Measurements from ENCODE around the gene ZNF600.
A peak's percentile ranks its signal among the peaks of the same experiment; 100 is the strongest.
"Not testable (repeated sequence)": the region's sequence is repeated elsewhere in the genome, so short reads cannot be mapped to it uniquely, and the experiment has no call there.

The ZNF600 gene

DNA sequence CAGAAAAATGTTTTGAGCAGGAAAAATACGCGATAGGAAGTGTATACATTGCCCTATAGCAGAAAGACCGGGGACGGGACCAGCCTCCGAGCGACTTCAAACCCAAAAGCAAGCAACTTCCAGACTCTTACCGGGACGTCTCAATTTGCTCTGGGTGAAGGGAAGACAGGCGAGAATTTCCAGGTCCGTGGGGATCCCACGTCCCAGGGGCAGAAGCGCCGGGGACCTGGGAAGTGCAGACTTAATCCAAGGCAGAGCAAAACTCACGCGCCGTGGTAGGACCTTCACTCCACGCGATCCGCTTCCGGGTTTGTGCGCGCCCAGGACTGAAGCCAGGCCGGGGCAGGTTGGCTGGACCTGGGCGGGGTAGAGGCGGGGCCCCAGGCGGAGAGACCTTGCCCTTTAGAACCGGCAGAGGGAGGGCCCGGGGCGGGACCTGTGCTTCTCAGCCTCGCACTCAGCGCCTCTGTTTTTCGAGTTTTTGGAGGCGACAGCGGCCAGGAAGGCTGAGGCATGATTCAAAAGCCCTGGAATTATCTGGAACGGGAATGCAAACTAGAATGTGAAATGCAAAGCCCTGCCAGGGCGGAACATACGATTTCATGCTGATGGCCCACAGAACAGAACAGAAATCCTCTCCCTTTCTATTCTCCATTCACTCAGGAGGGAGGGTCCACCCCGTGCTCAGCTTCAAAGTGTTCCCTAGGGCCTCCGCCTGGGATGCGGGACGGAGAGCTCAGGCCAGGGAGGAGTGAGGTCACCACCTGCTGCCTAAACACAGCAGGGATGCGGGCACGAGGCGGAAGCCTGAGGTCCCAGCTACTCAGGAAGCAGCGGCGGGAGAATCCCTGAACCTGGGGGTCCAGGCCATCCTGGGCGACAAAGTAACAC, at the start of gene ZNF600:
Gene ZNF600, minus strand, starts transcription at position 328 of the 891 bp plus-strand sequence. CDS start 7,903 bp downstream, outside the sequence.
- peak within 1 kb of the TSS; percentile 73 for H3K4me3 ChIP-seq (ENCODE audit: low read depth, low read length)
- peak; percentile 24 for TF ChIP-seq CTCF (conservative IDR thresholded peaks at IDR 0.05; ENCODE audit: low read depth, low read length)
- peak; percentile 62 for DNase-seq (ENCODE audit: low read depth)

- not testable (repeated sequence) for H3K4me3 ChIP-seq (ENCODE audit: low read depth, low read length); DNase-seq (ENCODE audit: low read depth)
These were observed 47.7 kb upstream of the ZNF600 start for GRCh38 chr19:52834289-52834688.

DNA sequence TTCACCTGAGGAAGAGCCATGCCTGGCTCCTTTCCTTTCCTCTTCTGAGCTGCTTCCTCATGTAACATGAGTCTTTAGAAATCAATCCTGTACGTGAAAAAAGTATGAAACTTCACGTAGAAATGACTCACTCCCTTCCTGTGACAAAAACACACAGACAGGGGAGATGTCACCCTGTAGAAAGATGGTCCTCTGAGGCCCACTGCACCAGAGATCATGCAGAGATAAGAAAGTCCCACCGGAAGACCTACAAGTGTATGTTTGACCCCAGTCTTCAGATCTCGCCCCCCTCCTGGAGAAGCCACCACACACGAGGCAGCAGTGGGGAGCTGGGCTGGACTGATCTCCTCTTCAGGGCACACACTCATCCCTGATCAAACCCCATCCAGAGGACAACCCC, 47.0 kb upstream of the ZNF600 start:
- DNase-seq (ENCODE audit: low read depth): not testable (repeated sequence)

GRCh38 chr19:52829866-52830265, 43.3 kb upstream of the ZNF600 start:
- not testable (repeated sequence) for H3K4me3 ChIP-seq (ENCODE audit: low read depth, low read length); DNase-seq (ENCODE audit: low read depth)

More for the DNA sequence above, 47.0 kb upstream of the ZNF600 start:
- H3K4me3 ChIP-seq (ENCODE audit: low read depth, low read length): not testable (repeated sequence)

DNA sequence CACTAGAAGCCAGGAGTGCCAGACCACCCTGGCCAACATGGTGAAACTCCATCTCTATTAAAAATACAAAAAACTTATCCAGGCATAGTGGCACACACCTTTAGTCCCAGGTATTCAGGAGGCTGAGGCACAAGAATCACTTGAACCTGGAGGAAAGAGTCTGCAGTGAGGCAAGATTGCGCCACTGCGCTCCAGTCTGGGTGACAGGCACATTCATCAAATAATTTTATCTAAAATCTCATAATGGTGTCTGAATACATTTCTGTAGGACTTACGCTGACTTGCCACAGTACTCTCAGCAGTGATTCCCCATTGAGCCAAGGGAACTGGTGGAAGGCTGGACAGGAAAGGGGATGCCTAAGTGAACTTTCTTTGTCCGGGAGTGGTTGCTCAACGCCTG, 39.2 kb upstream of the ZNF600 start:
- no peak for DNase-seq (ENCODE audit: low read depth)
- TF ChIP-seq CTCF (conservative IDR thresholded peaks at IDR 0.05; ENCODE audit: low read depth, low read length): no peak
- H3K4me3 ChIP-seq (ENCODE audit: low read depth, low read length): no peak overlapping the region

GRCh38 chr19:52823676-52824075, 37.1 kb upstream of the ZNF600 start:
- no peak for DNase-seq (ENCODE audit: low read depth)
- no peak for TF ChIP-seq CTCF (conservative IDR thresholded peaks at IDR 0.05; ENCODE audit: low read depth, low read length)
- H3K4me3 ChIP-seq (ENCODE audit: low read depth, low read length): no peak overlapping the region

DNA sequence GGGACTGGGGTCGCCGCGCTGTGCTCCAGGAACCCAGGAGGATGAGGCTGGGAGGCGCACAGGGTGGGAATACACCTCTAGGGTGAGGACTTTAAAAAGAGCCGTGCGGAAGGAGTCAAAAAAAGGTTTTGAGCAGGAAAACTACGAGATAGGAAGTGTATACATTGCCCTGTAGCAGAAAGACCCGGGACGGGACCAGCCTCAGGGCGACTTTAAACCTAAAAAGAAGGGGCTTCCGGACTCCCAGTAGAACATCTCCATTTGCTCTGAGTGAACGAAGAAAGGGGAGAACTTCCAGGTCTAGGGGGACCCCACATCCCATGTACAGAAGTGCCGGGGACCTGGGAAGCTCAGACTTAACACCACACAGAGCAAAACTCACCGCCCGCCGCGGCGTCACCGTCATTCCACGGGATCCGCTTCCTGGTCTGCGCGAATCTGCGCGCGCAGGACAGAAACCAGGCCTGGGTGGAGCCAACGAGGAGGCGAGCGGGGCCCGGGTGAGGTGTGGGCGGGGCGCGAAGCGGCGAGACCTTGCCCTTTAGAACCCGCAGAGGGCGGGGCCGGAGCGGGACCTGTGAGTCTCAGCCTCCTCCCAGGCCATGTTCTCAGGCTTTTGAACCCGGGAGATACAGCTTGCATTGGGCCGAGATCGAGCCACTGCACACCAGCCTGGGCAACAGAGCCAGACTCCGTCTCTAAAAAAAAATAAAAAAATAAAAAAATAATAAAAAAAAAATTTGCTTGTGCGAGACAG, 34.8 kb upstream of the ZNF600 start, which contains the start of gene ZNF28:
Gene ZNF28, minus strand, starts transcription at position 430 of the 757 bp plus-strand sequence. CDS start 3,675 bp downstream, outside the sequence.
- peak within 1 kb of the TSS; percentile 57 for H3K4me3 ChIP-seq (ENCODE audit: low read depth, low read length)
- DNase-seq (ENCODE audit: low read depth): peak; percentile 56

- peak; percentile 41 for DNase-seq (ENCODE audit: low read depth)
- H3K4me3 ChIP-seq (ENCODE audit: low read depth, low read length): peak overlapping the region; percentile 57
These were observed 34.0 kb upstream of the ZNF600 start for GRCh38 chr19:52820472-52821203.

DNA sequence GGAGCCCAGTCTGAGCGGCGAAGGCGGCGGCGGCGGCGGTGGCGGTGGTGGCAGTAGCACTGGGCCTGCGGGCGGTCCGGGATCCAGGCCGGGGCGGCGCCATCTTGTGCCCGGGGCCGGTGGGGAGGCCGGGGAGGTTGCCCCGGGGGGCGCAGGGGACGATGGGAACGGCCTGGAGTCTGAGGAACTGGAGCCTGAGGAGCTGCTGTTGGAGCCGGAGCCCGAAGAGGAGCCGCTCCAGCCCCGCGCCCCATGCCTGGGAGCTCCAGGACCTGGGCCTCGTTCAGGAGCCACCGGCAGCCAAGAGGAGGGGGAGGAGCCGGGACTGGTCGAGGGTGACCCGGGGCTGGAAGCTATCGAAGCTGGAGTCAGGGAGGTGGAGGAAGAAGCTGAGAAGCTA, 23.2 kb upstream of the ZNF600 start:
- no peak overlapping the region for H3K4me3 ChIP-seq (ENCODE audit: low read depth, low read length)
- no peak for TF ChIP-seq CTCF (conservative IDR thresholded peaks at IDR 0.05; ENCODE audit: low read depth, low read length)
- DNase-seq (ENCODE audit: low read depth): no peak

DNA sequence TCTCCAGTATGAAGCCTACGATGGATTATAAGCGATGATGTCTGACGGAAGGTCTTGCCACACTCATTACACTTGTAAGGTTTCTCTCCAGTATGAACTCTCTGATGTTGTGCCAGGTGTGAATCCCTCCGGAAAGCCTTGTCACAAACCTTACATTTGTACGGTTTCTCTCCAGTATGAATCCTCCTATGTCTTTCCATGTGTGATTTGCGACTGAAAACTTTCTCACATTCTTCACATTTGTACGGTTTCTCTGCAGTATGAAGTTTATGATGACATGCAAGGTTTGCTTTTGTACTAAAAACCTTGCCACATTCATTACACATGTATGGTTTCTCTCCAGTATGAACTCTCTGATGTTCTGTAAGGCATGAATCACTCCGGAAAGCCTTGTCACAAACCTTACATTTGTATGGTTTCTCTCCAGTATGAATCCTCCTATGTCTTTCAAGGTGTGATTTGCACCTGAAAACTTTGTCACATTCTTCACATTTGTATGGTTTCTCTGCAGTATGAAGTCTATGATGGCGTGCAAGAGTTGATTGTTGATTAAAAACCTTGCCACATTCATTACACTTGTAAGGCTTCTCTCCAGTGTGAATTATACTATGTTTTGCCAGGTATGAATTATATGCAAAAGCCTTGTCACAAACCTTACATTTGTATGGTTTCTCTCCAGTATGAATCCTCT, 13.5 kb upstream of the ZNF600 start:
- not testable (repeated sequence) for H3K4me3 ChIP-seq (ENCODE audit: low read depth, low read length); DNase-seq (ENCODE audit: low read depth)
